ENCODE measurements around the gene NDUFA11. TPM values are rescaled to one million over a fixed set of nuclear protein-coding genes. Genes with fewer than 3 reads are reported as not detected.

Gene NDUFA11
- total and polyA plus RNA-seq, 9 of the 15 experiments (the other 6 are each of a cell fraction or from before 2014, with no cell fraction given) = 63.3 to 486 (median 274) TPM

DNA sequence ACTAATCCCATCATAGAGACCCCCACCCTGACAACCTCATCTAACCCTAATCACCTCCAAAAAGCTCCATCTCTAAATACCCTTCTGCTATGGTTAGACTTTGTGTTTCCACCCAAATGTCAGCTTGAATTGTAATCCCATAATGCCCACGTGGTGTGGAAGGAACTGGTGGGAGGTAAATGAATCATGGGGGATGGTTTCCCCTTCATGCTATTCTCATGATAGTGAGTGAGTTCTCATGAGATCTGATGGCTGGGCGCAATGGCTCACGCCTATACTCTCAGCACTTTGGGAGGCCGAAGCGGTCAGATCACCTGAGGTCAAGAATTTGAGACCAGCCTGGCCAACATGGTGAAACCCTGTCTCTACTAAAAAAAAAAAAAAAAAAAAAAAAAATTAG lies 3.7 kb upstream of the NDUFA11 start (continued):
- TF ChIP-seq, protein P1, sequence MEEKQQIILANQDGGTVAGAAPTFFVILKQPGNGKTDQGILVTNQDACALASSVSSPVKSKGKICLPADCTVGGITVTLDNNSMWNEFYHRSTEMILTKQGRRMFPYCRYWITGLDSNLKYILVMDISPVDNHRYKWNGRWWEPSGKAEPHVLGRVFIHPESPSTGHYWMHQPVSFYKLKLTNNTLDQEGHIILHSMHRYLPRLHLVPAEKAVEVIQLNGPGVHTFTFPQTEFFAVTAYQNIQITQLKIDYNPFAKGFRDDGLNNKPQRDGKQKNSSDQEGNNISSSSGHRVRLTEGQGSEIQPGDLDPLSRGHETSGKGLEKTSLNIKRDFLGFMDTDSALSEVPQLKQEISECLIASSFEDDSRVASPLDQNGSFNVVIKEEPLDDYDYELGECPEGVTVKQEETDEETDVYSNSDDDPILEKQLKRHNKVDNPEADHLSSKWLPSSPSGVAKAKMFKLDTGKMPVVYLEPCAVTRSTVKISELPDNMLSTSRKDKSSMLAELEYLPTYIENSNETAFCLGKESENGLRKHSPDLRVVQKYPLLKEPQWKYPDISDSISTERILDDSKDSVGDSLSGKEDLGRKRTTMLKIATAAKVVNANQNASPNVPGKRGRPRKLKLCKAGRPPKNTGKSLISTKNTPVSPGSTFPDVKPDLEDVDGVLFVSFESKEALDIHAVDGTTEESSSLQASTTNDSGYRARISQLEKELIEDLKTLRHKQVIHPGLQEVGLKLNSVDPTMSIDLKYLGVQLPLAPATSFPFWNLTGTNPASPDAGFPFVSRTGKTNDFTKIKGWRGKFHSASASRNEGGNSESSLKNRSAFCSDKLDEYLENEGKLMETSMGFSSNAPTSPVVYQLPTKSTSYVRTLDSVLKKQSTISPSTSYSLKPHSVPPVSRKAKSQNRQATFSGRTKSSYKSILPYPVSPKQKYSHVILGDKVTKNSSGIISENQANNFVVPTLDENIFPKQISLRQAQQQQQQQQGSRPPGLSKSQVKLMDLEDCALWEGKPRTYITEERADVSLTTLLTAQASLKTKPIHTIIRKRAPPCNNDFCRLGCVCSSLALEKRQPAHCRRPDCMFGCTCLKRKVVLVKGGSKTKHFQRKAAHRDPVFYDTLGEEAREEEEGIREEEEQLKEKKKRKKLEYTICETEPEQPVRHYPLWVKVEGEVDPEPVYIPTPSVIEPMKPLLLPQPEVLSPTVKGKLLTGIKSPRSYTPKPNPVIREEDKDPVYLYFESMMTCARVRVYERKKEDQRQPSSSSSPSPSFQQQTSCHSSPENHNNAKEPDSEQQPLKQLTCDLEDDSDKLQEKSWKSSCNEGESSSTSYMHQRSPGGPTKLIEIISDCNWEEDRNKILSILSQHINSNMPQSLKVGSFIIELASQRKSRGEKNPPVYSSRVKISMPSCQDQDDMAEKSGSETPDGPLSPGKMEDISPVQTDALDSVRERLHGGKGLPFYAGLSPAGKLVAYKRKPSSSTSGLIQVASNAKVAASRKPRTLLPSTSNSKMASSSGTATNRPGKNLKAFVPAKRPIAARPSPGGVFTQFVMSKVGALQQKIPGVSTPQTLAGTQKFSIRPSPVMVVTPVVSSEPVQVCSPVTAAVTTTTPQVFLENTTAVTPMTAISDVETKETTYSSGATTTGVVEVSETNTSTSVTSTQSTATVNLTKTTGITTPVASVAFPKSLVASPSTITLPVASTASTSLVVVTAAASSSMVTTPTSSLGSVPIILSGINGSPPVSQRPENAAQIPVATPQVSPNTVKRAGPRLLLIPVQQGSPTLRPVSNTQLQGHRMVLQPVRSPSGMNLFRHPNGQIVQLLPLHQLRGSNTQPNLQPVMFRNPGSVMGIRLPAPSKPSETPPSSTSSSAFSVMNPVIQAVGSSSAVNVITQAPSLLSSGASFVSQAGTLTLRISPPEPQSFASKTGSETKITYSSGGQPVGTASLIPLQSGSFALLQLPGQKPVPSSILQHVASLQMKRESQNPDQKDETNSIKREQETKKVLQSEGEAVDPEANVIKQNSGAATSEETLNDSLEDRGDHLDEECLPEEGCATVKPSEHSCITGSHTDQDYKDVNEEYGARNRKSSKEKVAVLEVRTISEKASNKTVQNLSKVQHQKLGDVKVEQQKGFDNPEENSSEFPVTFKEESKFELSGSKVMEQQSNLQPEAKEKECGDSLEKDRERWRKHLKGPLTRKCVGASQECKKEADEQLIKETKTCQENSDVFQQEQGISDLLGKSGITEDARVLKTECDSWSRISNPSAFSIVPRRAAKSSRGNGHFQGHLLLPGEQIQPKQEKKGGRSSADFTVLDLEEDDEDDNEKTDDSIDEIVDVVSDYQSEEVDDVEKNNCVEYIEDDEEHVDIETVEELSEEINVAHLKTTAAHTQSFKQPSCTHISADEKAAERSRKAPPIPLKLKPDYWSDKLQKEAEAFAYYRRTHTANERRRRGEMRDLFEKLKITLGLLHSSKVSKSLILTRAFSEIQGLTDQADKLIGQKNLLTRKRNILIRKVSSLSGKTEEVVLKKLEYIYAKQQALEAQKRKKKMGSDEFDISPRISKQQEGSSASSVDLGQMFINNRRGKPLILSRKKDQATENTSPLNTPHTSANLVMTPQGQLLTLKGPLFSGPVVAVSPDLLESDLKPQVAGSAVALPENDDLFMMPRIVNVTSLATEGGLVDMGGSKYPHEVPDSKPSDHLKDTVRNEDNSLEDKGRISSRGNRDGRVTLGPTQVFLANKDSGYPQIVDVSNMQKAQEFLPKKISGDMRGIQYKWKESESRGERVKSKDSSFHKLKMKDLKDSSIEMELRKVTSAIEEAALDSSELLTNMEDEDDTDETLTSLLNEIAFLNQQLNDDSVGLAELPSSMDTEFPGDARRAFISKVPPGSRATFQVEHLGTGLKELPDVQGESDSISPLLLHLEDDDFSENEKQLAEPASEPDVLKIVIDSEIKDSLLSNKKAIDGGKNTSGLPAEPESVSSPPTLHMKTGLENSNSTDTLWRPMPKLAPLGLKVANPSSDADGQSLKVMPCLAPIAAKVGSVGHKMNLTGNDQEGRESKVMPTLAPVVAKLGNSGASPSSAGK (IDR thresholded peaks at IDR 0.05) = no peak
- TF ChIP-seq ZNF263 (CRISPR knock-in tag; IDR thresholded peaks at IDR 0.05; ENCODE audit: borderline replicate concordance) (no peak), KHSRP (IDR thresholded peaks at IDR 0.05) (no peak), ZNF3 (CRISPR knock-in tag; IDR thresholded peaks at IDR 0.05) (no peak), ZNF124 (CRISPR knock-in tag; IDR thresholded peaks at IDR 0.05) (no peak), FOXO4 (CRISPR knock-in tag; IDR thresholded peaks at IDR 0.05) (no peak), ZBTB1 (CRISPR knock-in tag; IDR thresholded peaks at IDR 0.05; ENCODE audit: borderline replicate concordance, low read depth) (no peak), KLF6 (CRISPR knock-in tag; IDR thresholded peaks at IDR 0.05; ENCODE audit: borderline replicate concordance) (no peak), ZNF717 (CRISPR knock-in tag; IDR thresholded peaks at IDR 0.05) (no peak), BRD9 (IDR thresholded peaks at IDR 0.05; ENCODE audit: low read depth, partially characterized antibody) (no peak), TEAD2 (tag; IDR thresholded peaks at IDR 0.05) (no peak), ZFP30 (CRISPR knock-in tag; IDR thresholded peaks at IDR 0.05; ENCODE audit: borderline replicate concordance) (no peak), RBBP5 (IDR thresholded peaks at IDR 0.05; ENCODE audit: borderline replicate concordance, insufficient read depth, low read length, poor library complexity, severe bottlenecking) (no peak), HSF4 (CRISPR knock-in tag; IDR thresholded peaks at IDR 0.05; ENCODE audit: borderline replicate concordance) (no peak), GABPB2 (CRISPR knock-in tag; conservative IDR thresholded peaks at IDR 0.05) (no peak)
- TF ChIP-seq, protein P2, sequence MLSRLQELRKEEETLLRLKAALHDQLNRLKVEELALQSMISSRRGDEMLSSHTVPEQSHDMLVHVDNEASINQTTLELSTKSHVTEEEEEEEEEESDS (CRISPR knock-in tag; IDR thresholded peaks at IDR 0.05) = no peak

Data from K562 (cell line).